HepG2 (cell line): Measurements from ENCODE around the gene SCGB3A2. TPM values are rescaled to one million over a fixed set of nuclear protein-coding genes. Genes with fewer than 3 reads are reported as not detected.

Experiments used
- ATAC-seq: fragments of 200-7000 bp; cut with Tn5 transposase; 3 replicates; pipeline ENCODE4 v1.9.1; 2020; ENCODE audit warnings: mild to moderate bottlenecking, moderate library complexity
- BruUV-seq: library from RNA; stranded (reverse); fragments of 400-500 nt; replicated peaks from 2 replicates; lab custom pipeline; 2021; lab: Mats Ljungman, UMichigan
- CTCF ChIA-PET: fragments of 300-600 bp; formaldehyde crosslinking; extraction: SDS; loops from one replicate; lab custom pipeline; 2021; ENCODE audit warnings: low total read pairs, inconsistent platforms, low intra/inter-chr PET ratio; lab: Yijun Ruan, JAX
- POLR2A ChIA-PET: fragments of 350-600 bp; sonication (Branson Sonifier 250); formaldehyde crosslinking; loops from one replicate; lab custom pipeline; 2020; ENCODE audit warnings: antibody characterized with exemption, inconsistent platforms; lab: Yijun Ruan, JAX
- DNase-seq: peaks from one replicate; pipeline ENCODE4 v3.0.0-alpha.2; 2015; ENCODE audit warnings: low spot score
- FAIRE-seq: peaks from 3 replicates; lab custom pipeline; 2011; peaks lifted over from hg19 to GRCh38; lab: Jason Lieb, UNC
- H2AFZ ChIP-seq: one replicate; pipeline ENCODE4 v1.6.1; 2011; ENCODE audit warnings: low read length, inconsistent platforms
- H3K27ac ChIP-seq: fragments of 300-600 bp; 3 replicates; pipeline ENCODE4 v1.8.0; 2011; ENCODE audit warnings: mixed run types, mild to moderate bottlenecking, mixed read lengths, low read length, inconsistent platforms; ENCODE audit not compliant: insufficient read depth; ENCODE audit errors: extremely low read length
- H3K27me3 ChIP-seq, 2 experiments: fragments of 200-600 bp in 1 of 2; 2 replicates in 1 of 2; 3 replicates in 1 of 2; pipeline versions ENCODE4 v1.6.0 to v1.8.0; 2011; ENCODE audit warnings: low read length in 2 of 2, mild to moderate bottlenecking in 2 of 2, moderate library complexity in 2 of 2, inconsistent platforms in 1 of 2; ENCODE audit not compliant: insufficient read depth in 2 of 2, control insufficient read depth in 1 of 2
- H3K36me3 ChIP-seq, 2 experiments: fragments of 200-600 bp in 1 of 2; replicated peaks in 1 of 2; 2 replicates in 1 of 2; 3 replicates in 1 of 2; pipeline versions ENCODE4 v1.5.1 to v1.8.0; 2011; ENCODE audit warnings: low read length in 2 of 2, inconsistent platforms in 1 of 2; ENCODE audit not compliant: insufficient read depth in 2 of 2, control insufficient read depth in 1 of 2
- H3K4me1 ChIP-seq: 2 replicates; pipeline ENCODE4 v1.5.1; 2012; ENCODE audit warnings: low read length, inconsistent platforms; ENCODE audit not compliant: insufficient read depth
- H3K4me2 ChIP-seq: 2 replicates; pipeline ENCODE4 v1.6.0; 2011; ENCODE audit warnings: low read depth, low read length, inconsistent platforms
- H3K4me3 ChIP-seq, 3 experiments: fragments of 200-600 bp in 1 of 3; sonication (generic), shearing (Covaris generic) in 1 of 3; replicated peaks in 1 of 3; 2 replicates each; pipeline ENCODE4 v1.5.1; 2011 to 2016; ENCODE audit warnings: low read length in 3 of 3, inconsistent platforms in 2 of 3, low read depth in 2 of 3, mild to moderate bottlenecking in 2 of 3, control low read depth in 1 of 3, mixed read lengths in 1 of 3; ENCODE audit not compliant: insufficient read depth in 1 of 3
- H3K79me2 ChIP-seq: one replicate; pipeline ENCODE4 v1.6.1; 2011; ENCODE audit warnings: low read length, inconsistent platforms; ENCODE audit not compliant: insufficient read depth
- H3K9ac ChIP-seq: 2 replicates; pipeline ENCODE4 v1.6.0; 2011; ENCODE audit warnings: mild to moderate bottlenecking, low read depth, low read length, inconsistent platforms; ENCODE audit not compliant: insufficient read depth
- H3K9me3 ChIP-seq: 2 replicates; pipeline ENCODE4 v1.5.1; 2012; ENCODE audit warnings: mild to moderate bottlenecking, low read length
- H4K20me1 ChIP-seq: 2 replicates; pipeline ENCODE4 v1.6.0; 2011; ENCODE audit warnings: inconsistent platforms, mild to moderate bottlenecking, low read length, moderate library complexity; ENCODE audit not compliant: insufficient read depth
- CBX2 ChIP-seq, 2 experiments: fragments of 200-600 bp in 1 of 2; sonication (generic); formaldehyde crosslinking in 1 of 2; IDR thresholded peaks; 2 replicates each; pipeline versions ENCODE4 v1.7.0 to v1.8.1; 2018 to 2022; ENCODE audit warnings: low read depth in 2 of 2, low read length in 1 of 2, mild to moderate bottlenecking in 1 of 2, missing genetic modification reagents in 1 of 2
- CSRNP2 ChIP-seq: sonication (generic); formaldehyde crosslinking; conservative IDR thresholded peaks from 2 replicates; pipeline ENCODE4 v1.8.0; 2022; ENCODE audit warnings: low read depth, missing genetic modification reagents
- FOXJ3 ChIP-seq: sonication (generic); formaldehyde crosslinking; IDR thresholded peaks from 2 replicates; pipeline ENCODE4 v1.4.0; 2020; ENCODE audit warnings: missing genetic modification reagents, mild to moderate bottlenecking, borderline replicate concordance
- HES4 ChIP-seq: sonication (generic); formaldehyde crosslinking; IDR thresholded peaks from 2 replicates; pipeline ENCODE4 v1.9.0; 2021; ENCODE audit warnings: mild to moderate bottlenecking, missing genetic modification reagents, borderline replicate concordance
- HMGA1 ChIP-seq: sonication (generic); formaldehyde crosslinking; conservative IDR thresholded peaks from 2 replicates; pipeline ENCODE4 v1.4.0; 2020; ENCODE audit warnings: missing genetic modification reagents
- JUN ChIP-seq: sonication (generic); formaldehyde crosslinking; IDR thresholded peaks from 2 replicates; pipeline ENCODE4 v1.4.0; 2020; ENCODE audit warnings: mild to moderate bottlenecking, missing genetic modification reagents
- KLF11 ChIP-seq: IDR thresholded peaks from 2 replicates; pipeline ENCODE4 v1.6.1; 2016; ENCODE audit warnings: missing compliant biosample characterization
- KMT2A ChIP-seq: sonication (generic); formaldehyde crosslinking; IDR thresholded peaks from 2 replicates; pipeline ENCODE4 v1.4.0; 2020; ENCODE audit warnings: missing genetic modification reagents
- MTF1 ChIP-seq: sonication (generic); formaldehyde crosslinking; IDR thresholded peaks from 2 replicates; pipeline ENCODE4 v1.5.0; 2020; ENCODE audit warnings: missing genetic modification reagents
- MTF2 ChIP-seq: sonication (generic); formaldehyde crosslinking; IDR thresholded peaks from 2 replicates; pipeline ENCODE4 v1.5.0; 2020; ENCODE audit warnings: missing genetic modification reagents, borderline replicate concordance
- NFATC3 ChIP-seq: sonication (generic); formaldehyde crosslinking; IDR thresholded peaks from 2 replicates; pipeline ENCODE4 v1.5.1; 2020; ENCODE audit warnings: mild to moderate bottlenecking, missing genetic modification reagents
- NFKBIZ ChIP-seq: IDR thresholded peaks from 2 replicates; pipeline ENCODE4 v1.6.1; 2018; ENCODE audit warnings: missing genetic modification reagents, missing compliant biosample characterization
- ZBTB46 ChIP-seq: sonication (generic); formaldehyde crosslinking; IDR thresholded peaks from 2 replicates; pipeline ENCODE4 v1.4.0; 2020; ENCODE audit warnings: mild to moderate bottlenecking, missing genetic modification reagents, borderline replicate concordance
- ZNF12 ChIP-seq: sonication (generic); formaldehyde crosslinking; IDR thresholded peaks from 2 replicates; pipeline ENCODE4 v1.5.0; 2020; ENCODE audit warnings: missing genetic modification reagents
- ZNF136 ChIP-seq: sonication (generic); formaldehyde crosslinking; IDR thresholded peaks from 2 replicates; pipeline ENCODE4 v1.8.1; 2022; ENCODE audit warnings: low read depth, mild to moderate bottlenecking, moderate library complexity, missing genetic modification reagents
- ZNF44 ChIP-seq: sonication (generic); formaldehyde crosslinking; IDR thresholded peaks from 2 replicates; pipeline ENCODE4 v1.5.1; 2020; ENCODE audit warnings: mild to moderate bottlenecking, missing genetic modification reagents
- ZNF619 ChIP-seq: sonication (generic); formaldehyde crosslinking; IDR thresholded peaks from 2 replicates; pipeline ENCODE4 v1.4.0; 2020; ENCODE audit warnings: mild to moderate bottlenecking, missing genetic modification reagents
- WGBS: methylation state at CpG from one replicate; pipeline ENCODE4 v1.1.6; 2017; ENCODE audit warnings: low lambda C conversion rate; 5-methylcytosine and 5-hydroxymethylcytosine counted together
- in situ Hi-C: cut with HindIII; loops from 2 replicates; pipeline ENCODE4 v1.10.0; 2017; ENCODE audit warnings: low pct_unique_long_range_greater_than_20kb; ENCODE audit not compliant: extremely low pct_ligation_motif_present
- intact Hi-C: fragments of 100-400 bp; cut with micrococcal nuclease; formaldehyde crosslinking; loops from one replicate; pipeline ENCODE4 v1.10.0; 2022; ENCODE audit not compliant: unreplicated experiment
- polyA plus RNA-seq, 8 experiments: library from polyadenylated mRNA; depleted of rRNA in 3 of 8; stranded (reverse) in 7 of 8; unstranded in 1 of 8; fragments of >200 nt; fragmentation: Illumina TruSeq in 4 of 8; extraction: Trizol in 4 of 8; gene quantifications; 2 replicates each; pipeline versions ENCODE4 v1.2.1 to v1.2.3, GENCODE V29; 2011 to 2016; ENCODE audit warnings: low read depth in 4 of 8, missing spikeins in 1 of 8, mixed read lengths in 1 of 8; ENCODE audit not compliant: insufficient read depth in 1 of 8
- total RNA-seq, 5 experiments: library from RNA; depleted of rRNA; stranded (reverse); fragments of >200 nt; fragmentation: Illumina TruSeq; extraction: Trizol; gene quantifications; 2 replicates each; pipeline ENCODE4 v1.2.3, GENCODE V29; 2016; ENCODE audit warnings: low read depth in 1 of 5

The SCGB3A2 gene
- total and polyA plus RNA-seq, 2 of the 13 experiments (the other 11 are each of a cell fraction or from before 2014, with no cell fraction given), result not detected

DNA sequence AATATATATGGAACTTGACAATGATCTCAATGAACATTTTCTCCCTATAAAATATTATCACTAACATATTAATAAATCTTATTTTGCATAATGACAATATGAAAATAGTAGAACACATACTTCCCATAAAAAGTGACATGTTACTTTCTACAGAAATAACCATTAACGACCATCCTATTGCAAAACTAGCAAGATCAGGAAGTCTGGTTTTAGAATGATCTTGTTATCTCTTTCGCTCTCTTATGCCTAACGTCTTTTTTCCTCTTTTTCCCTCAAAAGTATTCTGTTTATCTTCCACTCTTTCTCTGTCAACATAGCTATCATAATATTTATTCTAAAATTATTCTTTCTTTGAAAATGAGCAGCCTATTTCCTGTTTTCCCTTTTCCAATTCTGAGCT is 49.4 kb downstream of the SCGB3A2 start:
- no peak overlapping the region for H3K27ac ChIP-seq
- no peak for ATAC-seq
- no peak overlapping the region for H3K9ac ChIP-seq
- no peak overlapping the region for H3K4me3 ChIP-seq
- CTCF ChIA-PET, result no interaction called here
- no peak overlapping the region for H2AFZ ChIP-seq
- TF ChIP-seq ZNF619 (CRISPR knock-in tag) (no peak), KLF11 (CRISPR knock-in tag) (no peak), CBX2 (IDR thresholded peaks at IDR 0.05; ENCODE audit: low read depth, low read length) (no peak), CBX2 (CRISPR knock-in tag; IDR thresholded peaks at IDR 0.05; ENCODE audit: low read depth) (no peak), ZBTB46 (no peak), FOXJ3 (CRISPR knock-in tag) (no peak), HES4 (CRISPR knock-in tag) (no peak), KMT2A (no peak), CSRNP2 (CRISPR knock-in tag) (no peak), MTF1 (no peak), ZNF136 (CRISPR knock-in tag) (no peak), NFATC3 (no peak), MTF2 (CRISPR knock-in tag) (no peak), HMGA1 (CRISPR knock-in tag) (no peak), NFKBIZ (no peak), ZNF12 (CRISPR knock-in tag) (no peak), ZNF44 (CRISPR knock-in tag) (no peak), JUN (CRISPR knock-in tag) (no peak)
- TF ChIP-seq, all 625 proteins: peak for 0
- no TSS peak for BruUV-seq
- POLR2A ChIA-PET, result no interaction called here
- Histone ChIP-seq H3K79me2 (no peaks in the 10 kb centered on the region), H3K9me3 (no peaks in the 10 kb centered on the region), H4K20me1 (no peaks in the 10 kb centered on the region), H3K27me3 (no peaks in the 10 kb centered on the region), H3K4me2 (no peak overlapping the region), H3K36me3 (no peaks in the 10 kb centered on the region), H3K4me1 (no peaks in the 10 kb centered on the region)
- FAIRE-seq, result no peak
- 23% methylated on average over 3 of the region's 3 CpGs for WGBS
- no peak for DNase-seq
- in situ Hi-C loops (no loop called here), intact Hi-C loops (no loop called here)
